Calu3 (cell line): ENCODE measurements around the gene TENM3. TPM values are rescaled to one million over a fixed set of nuclear protein-coding genes. Genes with fewer than 3 reads are reported as not detected.

Experiments used
- BruUV-seq: library from RNA; stranded (reverse); fragments of 400-500 nt; replicated peaks from 2 replicates; lab custom pipeline; 2021; lab: Mats Ljungman, UMichigan
- CTCF ChIA-PET: fragments of 300-600 bp; sonication (Branson Sonifier 250); formaldehyde crosslinking; loops from one replicate; lab custom pipeline; 2022; ENCODE audit warnings: antibody characterized with exemption; lab: Charles Lee
- DNase-seq: peaks from one replicate; pipeline ENCODE4 v3.0.0; 2022
- H3K27ac Mint-ChIP-seq: one replicate; pipeline ENCODE4 v1.8.0; 2022; ENCODE audit warnings: mixed read lengths; ENCODE audit not compliant: unreplicated experiment
- H3K27me3 Mint-ChIP-seq: one replicate; pipeline ENCODE4 v1.8.0; 2022; ENCODE audit warnings: mixed read lengths; ENCODE audit not compliant: unreplicated experiment
- H3K36me3 Mint-ChIP-seq: one replicate; pipeline ENCODE4 v1.8.0; 2022; ENCODE audit warnings: mild to moderate bottlenecking, moderate library complexity, mixed read lengths; ENCODE audit not compliant: insufficient read depth, unreplicated experiment
- H3K4me1 Mint-ChIP-seq: one replicate; pipeline ENCODE4 v1.8.0; 2022; ENCODE audit warnings: mild to moderate bottlenecking, low read depth, mixed read lengths; ENCODE audit not compliant: unreplicated experiment
- H3K4me3 Mint-ChIP-seq: one replicate; pipeline ENCODE4 v1.8.0; 2022; ENCODE audit warnings: mild to moderate bottlenecking, low read depth, moderate library complexity, mixed read lengths; ENCODE audit not compliant: unreplicated experiment
- H3K9me3 Mint-ChIP-seq: one replicate; pipeline ENCODE4 v1.8.0; 2022; ENCODE audit warnings: low read depth, mixed read lengths; ENCODE audit not compliant: unreplicated experiment
- CTCF ChIP-seq: fragments of 200-600 bp; IDR thresholded peaks from one replicate; pipeline ENCODE4 v1.8.0; 2022; ENCODE audit warnings: antibody characterized with exemption; ENCODE audit not compliant: unreplicated experiment
- intact Hi-C: fragments of 100-400 bp; cut with micrococcal nuclease; formaldehyde crosslinking; loops from one replicate; pipeline ENCODE4 v1.10.0; 2022; ENCODE audit not compliant: unreplicated experiment
- total RNA-seq: library from RNA; stranded (reverse); gene quantifications from 2 replicates; pipeline ENCODE4 v1.2.3, GENCODE V29; 2022

Gene TENM3
- total RNA-seq, 1 experiment from 2014 or later: 5.9 TPM

GRCh38 chr4:182206916-182207315 lies 36.3 kb upstream of the TENM3 start:
- no peak for DNase-seq
- Mint-ChIP-seq H3K36me3 (no peaks in the 10 kb centered on the region), H3K27me3 (no peaks in the 10 kb centered on the region), H3K27ac (no peak overlapping the region), H3K9me3 (no peaks in the 10 kb centered on the region), H3K4me1 (no peaks in the 10 kb centered on the region), H3K4me3 (no peak overlapping the region)
- no TSS peak for BruUV-seq
- TF ChIP-seq CTCF: no peak
- CTCF ChIA-PET: no interaction called here
- intact Hi-C loops: no loop called here

GRCh38 chr4:182207830-182208396 lies 35.3 kb upstream of the TENM3 start:
- intact Hi-C loops: no loop called here
- no TSS peak for BruUV-seq
- no peaks in the 10 kb centered on the region for H3K27me3 Mint-ChIP-seq

GRCh38 chr4:182208526-182209050 lies 34.6 kb upstream of the TENM3 start:
- no TSS peak for BruUV-seq
- Mint-ChIP-seq H3K27me3 (no peaks in the 10 kb centered on the region), H3K9me3 (no peaks in the 10 kb centered on the region), H3K4me3 (no peak overlapping the region), H3K36me3 (no peaks in the 10 kb centered on the region), H3K4me1 (no peaks in the 10 kb centered on the region), H3K27ac (no peak overlapping the region)
- intact Hi-C loops: no loop called here
- no peak for DNase-seq
- TF ChIP-seq CTCF: no peak
- CTCF ChIA-PET: no interaction called here

More at GRCh38 chr4:182207830-182208396, 35.3 kb upstream of the TENM3 start:
- no peak for TF ChIP-seq CTCF
- H3K27ac Mint-ChIP-seq: no peak overlapping the region
- CTCF ChIA-PET: no interaction called here
- no peaks in the 10 kb centered on the region for H3K4me1 Mint-ChIP-seq
- no peak overlapping the region for H3K4me3 Mint-ChIP-seq
- no peaks in the 10 kb centered on the region for H3K9me3 Mint-ChIP-seq
- H3K36me3 Mint-ChIP-seq: no peaks in the 10 kb centered on the region
- no peak for DNase-seq

GRCh38 chr4:182212211-182212761 lies 30.9 kb upstream of the TENM3 start:
- BruUV-seq: no TSS peak
- TF ChIP-seq CTCF: no peak
- intact Hi-C loops: no loop called here
- CTCF ChIA-PET: no interaction called here
- no peak overlapping the region for H3K27ac Mint-ChIP-seq
- no peaks in the 10 kb centered on the region for H3K4me1 Mint-ChIP-seq
- H3K27me3 Mint-ChIP-seq: no peaks in the 10 kb centered on the region
- no peak for DNase-seq
- H3K9me3 Mint-ChIP-seq: no peaks in the 10 kb centered on the region
- no peak overlapping the region for H3K4me3 Mint-ChIP-seq
- no peaks in the 10 kb centered on the region for H3K36me3 Mint-ChIP-seq
